ENCODE measurements around the gene PPWD1.

The PPWD1 gene

GRCh38 chr5:65624025-65624570 lies 61.0 kb downstream of the PPWD1 start, which contains the start of gene TRIM23:
Gene TRIM23 (minus strand): TSS chr5:65624333. CDS start chr5:65624274, 59 bp downstream.
- peak; percentile 91 for DNase-seq

GRCh38 chr5:65624571-65625555 lies 61.8 kb downstream of the PPWD1 start, which contains the start of the genes SHLD3 and TRAPPC13:
Gene SHLD3 (plus strand): TSS chr5:65625027. CDS start chr5:65629588, 4,561 bp downstream.
Gene TRAPPC13 (plus strand): TSS chr5:65625027. CDS start chr5:65625061, 34 bp downstream.
- peak; percentile 89 for DNase-seq

GRCh38 chr5:65625743-65626142 lies 62.6 kb downstream of the PPWD1 start:
- no peak for DNase-seq

GRCh38 chr5:65630981-65631380 lies 67.9 kb downstream of the PPWD1 start:
- no peak for DNase-seq

Data from amniotic stem cell (primary cell).